ENCODE results near the gene TMEM190.

The TMEM190 gene

GRCh38 chr19:55347442-55348009, 29.1 kb upstream of the TMEM190 start:
- H3K36me3 ChIP-seq (ENCODE audit: control insufficient read depth in 2 of 2, insufficient read depth in 1 of 2, low read length in 2 of 2), result peaks cover 2 to 47% of the 10 kb centered on the region in 2 experiments
- ChIA-PET POLR2A (interaction anchor here (0.6 to 7.7 kb wide), 7 partner anchors 9 to 88 kb away, joined by 3 to 95 read pairs (median 4); partner anchors contain the start of genes KMT5C, PPP6R1 and RPL28), CTCF (interaction anchor here (1.9 to 3.8 kb wide), 2 partner anchors 9 to 46 kb away, joined by 6 to 22 read pairs; no protein-coding TSS in a partner anchor)
- H3K9me3 ChIP-seq (ENCODE audit: control insufficient read depth, insufficient read depth, low read depth, low read length), result no peaks in the 10 kb centered on the region
- H3K4me3 ChIP-seq (ENCODE audit: low read depth, low read length), result no peak overlapping the region
- H3K27ac ChIP-seq (ENCODE audit: extremely low read depth, low read depth, low read length), result no peak overlapping the region
- 0 out of 2 replicates have a peak, but pooled peaks cover 3% of the 10 kb centered on the region for H3K4me1 ChIP-seq (ENCODE audit: control insufficient read depth, insufficient read depth, low read length)
- TF ChIP-seq OSR2 (tag by site-specific recombination; IDR thresholded peaks at IDR 0.05) (no peak), ZNF274 (IDR thresholded peaks at IDR 0.05; ENCODE audit: low read length) (no peak), ZNF274 (tag by site-specific recombination; IDR thresholded peaks at IDR 0.05; ENCODE audit: borderline replicate concordance) (no peak), OVOL3 (tag by site-specific recombination; IDR thresholded peaks at IDR 0.05) (no peak), ZNF398 (tag by site-specific recombination; IDR thresholded peaks at IDR 0.05) (peak; percentile 91), IKZF3 (tag by site-specific recombination; IDR thresholded peaks at IDR 0.05) (no peak), ZNF530 (tag by site-specific recombination; IDR thresholded peaks at IDR 0.05; ENCODE audit: low read depth) (no peak), PRDM6 (tag by site-specific recombination; IDR thresholded peaks at IDR 0.05) (no peak), ZNF521 (tag by site-specific recombination; IDR thresholded peaks at IDR 0.05) (no peak), ZNF335 (tag by site-specific recombination; conservative IDR thresholded peaks at IDR 0.05) (no peak), ZNF747 (tag by site-specific recombination; IDR thresholded peaks at IDR 0.05) (no peak), PATZ1 (tag by site-specific recombination; IDR thresholded peaks at IDR 0.05) (0 out of 2 replicates have a peak, but pooled peaks have one; percentile 8), ZNF133 (tag by site-specific recombination; IDR thresholded peaks at IDR 0.05) (no peak), HOXD13 (CRISPR knock-in tag; IDR thresholded peaks at IDR 0.05; ENCODE audit: borderline replicate concordance) (no peak), ZSCAN4 (tag by site-specific recombination; IDR thresholded peaks at IDR 0.05) (no peak), HOXC10 (CRISPR knock-in tag; IDR thresholded peaks at IDR 0.05) (no peak), REPIN1 (tag by site-specific recombination; IDR thresholded peaks at IDR 0.05; ENCODE audit: low read depth) (no peak), TCF7L2 (IDR thresholded peaks at IDR 0.05; ENCODE audit: borderline replicate concordance, low read depth, low read length) (no peak), BCL11A (tag by site-specific recombination; IDR thresholded peaks at IDR 0.05; ENCODE audit: low read depth) (no peak), GLI4 (tag by site-specific recombination; IDR thresholded peaks at IDR 0.05) (no peak), ZNF214 (tag by site-specific recombination; IDR thresholded peaks at IDR 0.05; ENCODE audit: borderline replicate concordance) (no peak), ZIC2 (tag by site-specific recombination; IDR thresholded peaks at IDR 0.05) (peak; percentile 67), GLIS1 (tag by site-specific recombination; IDR thresholded peaks at IDR 0.05) (peak; percentile 98), PRDM2 (tag by site-specific recombination; IDR thresholded peaks at IDR 0.05; ENCODE audit: borderline replicate concordance) (no peak)
- TF ChIP-seq, protein P1, sequence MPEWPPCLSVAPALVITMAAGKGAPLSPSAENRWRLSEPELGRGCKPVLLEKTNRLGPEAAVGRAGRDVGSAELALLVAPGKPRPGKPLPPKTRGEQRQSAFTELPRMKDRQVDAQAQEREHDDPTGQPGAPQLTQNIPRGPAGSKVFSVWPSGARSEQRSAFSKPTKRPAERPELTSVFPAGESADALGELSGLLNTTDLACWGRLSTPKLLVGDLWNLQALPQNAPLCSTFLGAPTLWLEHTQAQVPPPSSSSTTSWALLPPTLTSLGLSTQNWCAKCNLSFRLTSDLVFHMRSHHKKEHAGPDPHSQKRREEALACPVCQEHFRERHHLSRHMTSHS (tag by site-specific recombination; IDR thresholded peaks at IDR 0.05), result no peak

Measured in HEK293 (cell line).